HG03135 (cell line): ENCODE data around the gene MRPL30.
"Not testable (repeated sequence)": the region's sequence is repeated elsewhere in the genome, so short reads cannot be mapped to it uniquely, and the experiment has no call there.

Experiments used
- ATAC-seq: cut with Tn5 transposase; IDR thresholded peaks from one replicate; pipeline ENCODE4 v1.9.1; 2021; ENCODE audit warnings: mild to moderate bottlenecking, moderate library complexity; ENCODE audit not compliant: unreplicated experiment

Gene MRPL30

GRCh38 chr2:99180755-99181623, at the start of gene MRPL30, which contains the start of gene MITD1:
Gene MRPL30, plus strand, starts transcription at chr2:99181184. Its CDS starts 5,020 bp downstream, at chr2:99186204.
Gene MITD1, minus strand, starts transcription at chr2:99181058. Its CDS starts 77 bp downstream, at chr2:99180981.
- ATAC-seq: peak; percentile 89

- not testable (repeated sequence) for ATAC-seq
These were observed 45.9 kb upstream of the MRPL30 start for GRCh38 chr2:99135044-99135556.

- no peak for ATAC-seq
These were observed 42.0 kb upstream of the MRPL30 start for GRCh38 chr2:99139003-99139402.

- ATAC-seq: no peak
These were observed 40.7 kb upstream of the MRPL30 start for GRCh38 chr2:99140056-99140859.

GRCh38 chr2:99140860-99141109, 40.2 kb upstream of the MRPL30 start:
- ATAC-seq: peak; percentile 35

- peak; percentile 88 for ATAC-seq
These were observed 39.6 kb upstream of the MRPL30 start, which contains the start of gene C2orf15 for GRCh38 chr2:99141110-99142108. Gene C2orf15, plus strand, starts transcription at chr2:99141707. Its CDS starts 8,852 bp downstream, at chr2:99150559.

- ATAC-seq: no peak
These were observed 30.3 kb upstream of the MRPL30 start for GRCh38 chr2:99150706-99151105.

- ATAC-seq: no peak
These were observed 28.6 kb upstream of the MRPL30 start for GRCh38 chr2:99152199-99152895.

- ATAC-seq: no peak
These were observed 26.9 kb upstream of the MRPL30 start for GRCh38 chr2:99153921-99154604.

GRCh38 chr2:99154643-99155536, 26.1 kb upstream of the MRPL30 start, which contains the start of the genes LIPT1 and TSGA10:
Gene LIPT1, plus strand, starts transcription at chr2:99154967. Its CDS starts 6,991 bp downstream, at chr2:99161958.
Gene TSGA10, minus strand, starts transcription at chr2:99154942. Its CDS starts 45,503 bp downstream, at chr2:99109439.
- peak; percentile 90 for ATAC-seq

GRCh38 chr2:99156891-99157290, 24.1 kb upstream of the MRPL30 start:
- ATAC-seq: no peak

- no peak for ATAC-seq
These were observed 22.4 kb upstream of the MRPL30 start for GRCh38 chr2:99158599-99158998.

GRCh38 chr2:99159594-99159993, 21.4 kb upstream of the MRPL30 start:
- ATAC-seq: no peak

- no peak for ATAC-seq
These were observed 14.8 kb upstream of the MRPL30 start for GRCh38 chr2:99166218-99166617.

GRCh38 chr2:99169534-99169933, 11.4 kb upstream of the MRPL30 start:
- no peak for ATAC-seq

- no peak for ATAC-seq
These were observed 9.4 kb upstream of the MRPL30 start for GRCh38 chr2:99171377-99172140.

- ATAC-seq: no peak
These were observed 628 bp downstream of the MRPL30 start for GRCh38 chr2:99181624-99182000.
